T-cell (primary cell): ENCODE results near the gene PPM1M. TPM values are rescaled to one million over a fixed set of nuclear protein-coding genes. Genes with fewer than 3 reads are reported as not detected.
A peak's percentile ranks its signal among the peaks of the same experiment; 100 is the strongest.

Source experiments
- ATAC-seq, 4 experiments: fragments of 200-7000 bp in 3 of 4; fragments of 150-1000 bp in 1 of 4; cut with Tn5 transposase; replicated peaks in 1 of 4; 1 replicate in 3 of 4; 2 replicates in 1 of 4; pipeline ENCODE4 v1.10.0; 2021; ENCODE audit warnings: moderate library complexity in 3 of 4, mild to moderate bottlenecking in 2 of 4, moderate number of reproducible peaks in 1 of 4
- CTCF ChIA-PET, 2 donors: fragments of 300-600 bp; sonication (Branson Sonifier 250); formaldehyde crosslinking; loops; one replicate each; lab custom pipeline; 2022; ENCODE audit warnings: antibody characterized with exemption in 2 of 2; lab: Charles Lee
- POLR2A ChIA-PET, 2 donors: fragments of 300-600 bp; sonication (Branson Sonifier 250); formaldehyde crosslinking; loops; one replicate each; lab custom pipeline; 2022; ENCODE audit warnings: antibody characterized with exemption in 2 of 2; lab: Charles Lee
- DNase-seq, 35 experiments: peaks; one replicate each; pipeline versions ENCODE4 v3.0.0 to v3.0.0-alpha.2; 2013 to 2023
- H3K27ac ChIP-seq: one replicate; pipeline ENCODE4 v1.5.1; 2013; ENCODE audit warnings: low read length
- H3K27me3 ChIP-seq, 2 experiments: replicated peaks in 1 of 2; 1 replicate in 1 of 2; 2 replicates in 1 of 2; pipeline versions ENCODE4 v1.6.1 to v1.7.0; 2013; ENCODE audit warnings: low read length in 1 of 2, mixed read lengths in 1 of 2; ENCODE audit not compliant: control insufficient read depth in 2 of 2, insufficient read depth in 2 of 2; ENCODE audit errors: extremely low read depth in 1 of 2
- H3K36me3 ChIP-seq, 2 donors: 1 replicate in 1 of 2; 2 replicates in 1 of 2; pipeline versions ENCODE4 v1.6.1 to v1.7.0; 2013; ENCODE audit warnings: low read length in 1 of 2; ENCODE audit not compliant: control insufficient read depth in 2 of 2, insufficient read depth in 1 of 2; ENCODE audit errors: extremely low read depth in 1 of 2
- H3K4me1 ChIP-seq, 2 experiments: 1 replicate in 1 of 2; 2 replicates in 1 of 2; pipeline versions ENCODE4 v1.6.1 to v1.7.0; 2013; ENCODE audit warnings: low read length in 2 of 2, mixed read lengths in 1 of 2; ENCODE audit not compliant: insufficient read depth in 2 of 2, control insufficient read depth in 1 of 2; ENCODE audit errors: extremely low read depth in 1 of 2
- H3K4me3 ChIP-seq, 2 donors: 1 replicate in 1 of 2; 2 replicates in 1 of 2; pipeline versions ENCODE4 v1.5.1 to v1.7.0; 2013; ENCODE audit warnings: mild to moderate bottlenecking in 2 of 2, low read length in 1 of 2, moderate library complexity in 1 of 2; ENCODE audit not compliant: control insufficient read depth in 1 of 2; ENCODE audit errors: extremely low read depth in 1 of 2
- H3K9me3 ChIP-seq: 2 replicates; pipeline ENCODE4 v1.7.0; 2013
- H3K27ac Mint-ChIP-seq, 2 donors: one replicate each; pipeline ENCODE4 v1.8.0; 2020 to 2021; ENCODE audit warnings: mild to moderate bottlenecking in 2 of 2, mixed read lengths in 2 of 2
- H3K27me3 Mint-ChIP-seq, 2 donors: one replicate each; pipeline ENCODE4 v1.8.0; 2021 to 2022; ENCODE audit warnings: mixed read lengths in 2 of 2
- H3K36me3 Mint-ChIP-seq: one replicate; pipeline ENCODE4 v1.8.0; 2021; ENCODE audit warnings: mixed read lengths
- H3K4me1 Mint-ChIP-seq, 3 donors: one replicate each; pipeline ENCODE4 v1.8.0; 2020 to 2022; ENCODE audit warnings: mixed read lengths in 3 of 3, mild to moderate bottlenecking in 1 of 3
- H3K4me3 Mint-ChIP-seq, 3 donors: one replicate each; pipeline ENCODE4 v1.8.0; 2020 to 2022; ENCODE audit warnings: mild to moderate bottlenecking in 3 of 3, mixed read lengths in 3 of 3, moderate library complexity in 3 of 3
- H3K9me3 Mint-ChIP-seq, 3 donors: one replicate each; pipeline ENCODE4 v1.8.0; 2020 to 2022; ENCODE audit warnings: mixed read lengths in 3 of 3
- WGBS: methylation state at CpG from one replicate; pipeline ENCODE4 v1.1.5; 2013; ENCODE audit warnings: missing lambda C conversion rate; ENCODE audit not compliant: insufficient coverage; 5-methylcytosine and 5-hydroxymethylcytosine counted together
- total RNA-seq, 35 experiments: library from RNA in 6 of 35; stranded (reverse) in 6 of 35; fragments of 120-200 nt in 1 of 35; gene quantifications; one replicate each; pipeline versions ENCODE4 v1.2.1 to v1.2.4 and lab custom pipeline; 2013 to 2026

PPM1M gene
- total RNA-seq, 5 donors from 2014 or later (not counting 1 experiment from before 2014, with no cell fraction given) = 63.4 to 78.1 (median 73.4) TPM

- POLR2A ChIA-PET = no interaction called here
These were observed 31.7 kb upstream of the PPM1M start for GRCh38 chr3:52213901-52214300.

GRCh38 chr3:52215351-52215750 is 30.2 kb upstream of the PPM1M start:
- Mint-ChIP-seq H3K4me1 (peaks cover 47 to 57% (median 50%) of the 10 kb centered on the region in 3 donors), H3K4me3 (no peak overlapping the region), H3K27me3 (no peaks in the 10 kb centered on the region), H3K36me3 (peaks cover 48% of the 10 kb centered on the region), H3K9me3 (no peaks in the 10 kb centered on the region), H3K27ac (peak overlapping the region; percentile 88 to 98)
- H3K4me1 ChIP-seq = peaks cover 23 to 53% of the 10 kb centered on the region in 2 experiments
- peaks cover 9 to 48% of the 10 kb centered on the region in 2 donors for H3K36me3 ChIP-seq
- no peaks in the 10 kb centered on the region for H3K9me3 ChIP-seq
- H3K27me3 ChIP-seq = no peaks in the 10 kb centered on the region
- ChIA-PET POLR2A (no interaction called here), CTCF (no interaction called here)
- H3K27ac ChIP-seq = peak overlapping the region; percentile 39
- DNase-seq = no peak
- H3K4me3 ChIP-seq = no peak overlapping the region
- no peak for ATAC-seq
- WGBS = 95% methylated on average over 5 of the region's 7 CpGs

More at GRCh38 chr3:52213901-52214300, 31.7 kb upstream of the PPM1M start:
- DNase-seq = no peak
- Histone ChIP-seq H3K4me1 (peaks cover 20 to 39% of the 10 kb centered on the region in 2 experiments), H3K27ac (no peak overlapping the region), H3K27me3 (no peaks in the 10 kb centered on the region), H3K36me3 (peaks cover 12 to 61% of the 10 kb centered on the region in 2 donors), H3K9me3 (no peaks in the 10 kb centered on the region), H3K4me3 (no peak overlapping the region)
- H3K27me3 Mint-ChIP-seq = no peaks in the 10 kb centered on the region
- H3K27ac Mint-ChIP-seq = peak overlapping the region; percentile 30 to 62
- no peak for ATAC-seq
- no peak overlapping the region for H3K4me3 Mint-ChIP-seq
- peaks cover 35 to 44% (median 36%) of the 10 kb centered on the region in 3 donors for H3K4me1 Mint-ChIP-seq
- no peaks in the 10 kb centered on the region for H3K9me3 Mint-ChIP-seq
- CTCF ChIA-PET = no interaction called here
- H3K36me3 Mint-ChIP-seq = peaks cover 54% of the 10 kb centered on the region

GRCh38 chr3:52216585-52217408 is 28.8 kb upstream of the PPM1M start:
- Mint-ChIP-seq H3K4me3 (peak overlapping the region; percentile 62 to 64 (median 63)), H3K36me3 (peaks cover 38% of the 10 kb centered on the region), H3K4me1 (peaks cover 59 to 68% (median 65%) of the 10 kb centered on the region in 3 donors), H3K9me3 (no peaks in the 10 kb centered on the region), H3K27ac (peak overlapping the region; percentile 97 to 98), H3K27me3 (no peaks in the 10 kb centered on the region)
- DNase-seq (peak in 17 of 35 experiments; percentile 23 to 77 (median 40)), ATAC-seq (peak; percentile 74 to 86 (median 86))
- 40% methylated on average over 12 of the region's 13 CpGs for WGBS
- ChIA-PET CTCF (interaction anchor here (0.6 to 1.1 kb wide), 2 partner anchors 9 to 15 kb away, joined by 3 read pairs; no protein-coding TSS in a partner anchor), POLR2A (no interaction called here)
- H3K36me3 ChIP-seq = peaks cover 9 to 34% of the 10 kb centered on the region in 2 donors
- peak overlapping the region; percentile 71 for H3K27ac ChIP-seq
- no peaks in the 10 kb centered on the region for H3K9me3 ChIP-seq
- H3K4me3 ChIP-seq = no peak overlapping the region
- H3K4me1 ChIP-seq = peaks cover 32 to 67% of the 10 kb centered on the region in 2 experiments
- no peaks in the 10 kb centered on the region for H3K27me3 ChIP-seq

GRCh38 chr3:52217409-52217805 is 28.2 kb upstream of the PPM1M start:
- Mint-ChIP-seq H3K9me3 (no peaks in the 10 kb centered on the region), H3K4me3 (peak overlapping the region; percentile 62 to 64 (median 63)), H3K36me3 (peaks cover 32% of the 10 kb centered on the region), H3K27me3 (no peaks in the 10 kb centered on the region), H3K27ac (peak overlapping the region; percentile 97 to 98), H3K4me1 (peaks cover 66 to 74% (median 71%) of the 10 kb centered on the region in 3 donors)
- peak overlapping the region; percentile 71 for H3K27ac ChIP-seq
- ChIA-PET CTCF (interaction anchor here (0.6 to 1.1 kb wide), 2 partner anchors 9 to 14 kb away, joined by 3 read pairs; no protein-coding TSS in a partner anchor), POLR2A (no interaction called here)
- no peaks in the 10 kb centered on the region for H3K9me3 ChIP-seq
- ATAC-seq = peak; percentile 5 to 8 (median 6)
- peaks cover 9 to 28% of the 10 kb centered on the region in 2 donors for H3K36me3 ChIP-seq
- no peak for DNase-seq
- no peaks in the 10 kb centered on the region for H3K27me3 ChIP-seq
- H3K4me1 ChIP-seq = peaks cover 36 to 74% of the 10 kb centered on the region in 2 experiments
- no peak overlapping the region for H3K4me3 ChIP-seq
- WGBS = 26% methylated on average over 5 of the region's 10 CpGs

GRCh38 chr3:52218026-52218425 is 27.5 kb upstream of the PPM1M start:
- Mint-ChIP-seq H3K27ac (peak overlapping the region; percentile 97 to 98), H3K9me3 (no peaks in the 10 kb centered on the region), H3K36me3 (peaks cover 28% of the 10 kb centered on the region), H3K27me3 (no peaks in the 10 kb centered on the region), H3K4me3 (peak overlapping the region; percentile 6 to 62 (median 45)), H3K4me1 (peaks cover 72 to 80% (median 77%) of the 10 kb centered on the region in 3 donors)
- ATAC-seq (no peak), DNase-seq (no peak)
- Histone ChIP-seq H3K27me3 (no peaks in the 10 kb centered on the region), H3K4me1 (peaks cover 42 to 80% of the 10 kb centered on the region in 2 experiments), H3K4me3 (peak overlapping the region in 1 of 2 donors; percentile 25), H3K27ac (peak overlapping the region; percentile 71), H3K9me3 (no peaks in the 10 kb centered on the region), H3K36me3 (peaks cover 5 to 25% of the 10 kb centered on the region in 2 donors)
- CTCF ChIA-PET = interaction anchor here in 1 of 2 donors (0.7 kb wide), 1 partner anchor 123 kb away, joined by 3 read pairs; no protein-coding TSS in a partner anchor
- POLR2A ChIA-PET = interaction anchor here in 1 of 2 donors (0.6 to 0.7 kb wide), 2 partner anchors 238 to 874 kb away, joined by 3 to 4 read pairs; no protein-coding TSS in a partner anchor
- 56% methylated on average over 1 of the region's 3 CpGs for WGBS

GRCh38 chr3:52218454-52218853 is 27.1 kb upstream of the PPM1M start:
- H3K9me3 ChIP-seq = no peaks in the 10 kb centered on the region
- Mint-ChIP-seq H3K36me3 (peaks cover 24% of the 10 kb centered on the region), H3K9me3 (no peaks in the 10 kb centered on the region), H3K27me3 (no peaks in the 10 kb centered on the region), H3K4me3 (peak overlapping the region; percentile 6 to 62 (median 45)), H3K4me1 (peaks cover 76 to 85% (median 81%) of the 10 kb centered on the region in 3 donors), H3K27ac (peak overlapping the region; percentile 97 to 98)
- WGBS = 30% methylated on average over 7 of the region's 12 CpGs
- peak overlapping the region in 1 of 2 donors; percentile 25 for H3K4me3 ChIP-seq
- peaks cover 46 to 84% of the 10 kb centered on the region in 2 experiments for H3K4me1 ChIP-seq
- DNase-seq = peak in 11 of 35 experiments; percentile 26 to 61 (median 34)
- ATAC-seq = peak in 2 of 4 experiments; percentile 23 to 31
- CTCF ChIA-PET = interaction anchor here in 1 of 2 donors (0.7 to 1.4 kb wide), 3 partner anchors 13 to 122 kb away, joined by 3 to 5 read pairs (median 4); no protein-coding TSS in a partner anchor
- H3K36me3 ChIP-seq = peaks cover 2 to 20% of the 10 kb centered on the region in 2 donors
- no peaks in the 10 kb centered on the region for H3K27me3 ChIP-seq
- H3K27ac ChIP-seq = peak overlapping the region; percentile 71
- POLR2A ChIA-PET = interaction anchor here (0.6 to 0.7 kb wide), 3 partner anchors 238 to 873 kb away, joined by 3 to 4 read pairs (median 3); no protein-coding TSS in a partner anchor
